AG04449 (cell line): Measurements from ENCODE around the gene ANTXRL.
"Not testable (repeated sequence)": the region's sequence is repeated elsewhere in the genome, so short reads cannot be mapped to it uniquely, and the experiment has no call there.

ENCODE experiments used
- CTCF ChIA-PET: fragments of 350-600 bp; formaldehyde crosslinking; extraction: SDS; loops from one replicate; lab custom pipeline; 2021; ENCODE audit warnings: antibody characterized with exemption; lab: Yijun Ruan, JAX
- POLR2A ChIA-PET: fragments of 400-600, 350-600 bp; formaldehyde crosslinking; extraction: SDS; loops from one replicate; lab custom pipeline; 2020; ENCODE audit warnings: antibody characterized with exemption, inconsistent platforms; lab: Yijun Ruan, JAX
- DNase-seq: peaks from one replicate; pipeline ENCODE4 v3.0.0-alpha.2; 2010; ENCODE audit warnings: low read depth, low spot score
- H3K4me3 ChIP-seq: 2 replicates; pipeline ENCODE4 v1.5.1; 2011; ENCODE audit warnings: low read depth, mild to moderate bottlenecking, control low read depth, low read length
- CTCF ChIP-seq: IDR thresholded peaks from one replicate; pipeline ENCODE4 v1.5.1; 2011; ENCODE audit warnings: mild to moderate bottlenecking, moderate library complexity, low read length, control low read depth, inconsistent platforms; ENCODE audit not compliant: insufficient read depth; ENCODE audit errors: missing control alignments

ANTXRL gene

GRCh38 chr10:46250898-46251856 is 35.6 kb upstream of the ANTXRL start:
- no peak for TF ChIP-seq CTCF
- POLR2A ChIA-PET: no interaction called here
- DNase-seq: no peak
- no peak overlapping the region for H3K4me3 ChIP-seq
- CTCF ChIA-PET: no interaction called here

GRCh38 chr10:46251857-46252847 is 34.6 kb upstream of the ANTXRL start:
- TF ChIP-seq CTCF: no peak
- no peak overlapping the region for H3K4me3 ChIP-seq
- ChIA-PET CTCF (no interaction called here), POLR2A (no interaction called here)
- DNase-seq: no peak

- POLR2A ChIA-PET: no interaction called here
- DNase-seq: no peak
- CTCF ChIA-PET: no interaction called here
Measured at GRCh38 chr10:46253076-46254006, 33.5 kb upstream of the ANTXRL start.

GRCh38 chr10:46254007-46254383 is 32.8 kb upstream of the ANTXRL start:
- no peak for TF ChIP-seq CTCF
- H3K4me3 ChIP-seq: no peak overlapping the region
- no peak for DNase-seq
- POLR2A ChIA-PET: no interaction called here
- CTCF ChIA-PET: no interaction called here

More at GRCh38 chr10:46253076-46254006, 33.5 kb upstream of the ANTXRL start:
- no peak for TF ChIP-seq CTCF
- no peak overlapping the region for H3K4me3 ChIP-seq

GRCh38 chr10:46254467-46254866 is 32.3 kb upstream of the ANTXRL start:
- no peak overlapping the region for H3K4me3 ChIP-seq
- ChIA-PET CTCF (no interaction called here), POLR2A (no interaction called here)
- no peak for DNase-seq
- no peak for TF ChIP-seq CTCF

- DNase-seq, CTCF ChIA-PET, POLR2A ChIA-PET, H3K4me3 ChIP-seq: not testable (repeated sequence)
Measured at GRCh38 chr10:46255210-46255609, 31.6 kb upstream of the ANTXRL start.
